Esophagus muscularis mucosa (tissue), 4 donors: Measurements from ENCODE around the gene KCNH3. TPM values are rescaled to one million over a fixed set of nuclear protein-coding genes. Genes with fewer than 3 reads are reported as not detected.

Source experiments
- DNase-seq: peaks from one replicate; pipeline ENCODE4 v3.0.0-alpha.2; 2017; ENCODE audit errors: extremely low spot score
- H3K27ac ChIP-seq, 4 donors: fragments of 200-600 bp; sonication (generic); replicated peaks in 1 of 4; 1 replicate in 3 of 4; 2 replicates in 1 of 4; pipeline ENCODE4 v1.5.1; 2016 to 2019; ENCODE audit warnings: mild to moderate bottlenecking in 1 of 4
- H3K27me3 ChIP-seq, 4 donors: fragments of 200-600 bp; sonication (generic); one replicate each; pipeline versions ENCODE4 v1.5.1 to v1.6.0; 2016 to 2019
- H3K36me3 ChIP-seq, 4 donors: fragments of 200-600 bp; sonication (generic); one replicate each; pipeline ENCODE4 v1.5.1; 2016 to 2019
- H3K4me1 ChIP-seq, 4 donors: fragments of 200-600 bp; sonication (generic); one replicate each; pipeline ENCODE4 v1.5.1; 2016 to 2019
- H3K4me3 ChIP-seq, 4 donors: fragments of 200-600 bp; sonication (generic); 1 replicate in 2 of 4; 2 replicates in 2 of 4; pipeline ENCODE4 v1.5.1; 2016 to 2019; ENCODE audit warnings: mild to moderate bottlenecking in 4 of 4, moderate library complexity in 1 of 4
- H3K9me3 ChIP-seq, 4 donors: fragments of 200-600 bp; sonication (generic); 1 replicate in 3 of 4; 2 replicates in 1 of 4; pipeline ENCODE4 v1.5.1; 2016 to 2019
- EP300 ChIP-seq: sonication (generic); formaldehyde crosslinking; IDR thresholded peaks from one replicate; pipeline ENCODE4 v1.6.1; 2017; ENCODE audit warnings: antibody characterized with exemption
- POLR2A ChIP-seq: fragments of 450-650 bp; IDR thresholded peaks from one replicate; pipeline ENCODE4 v1.6.1; 2017; ENCODE audit warnings: antibody characterized with exemption, moderate library complexity, mild to moderate bottlenecking, low read depth
- POLR2AphosphoS5 ChIP-seq, 2 donors: sonication (generic); formaldehyde crosslinking; IDR thresholded peaks; one replicate each; pipeline ENCODE4 v1.6.1; 2017; ENCODE audit warnings: antibody characterized with exemption in 2 of 2
- WGBS: methylation state at CpG from one replicate; pipeline ENCODE4 v1.1.5; 2018; 5-methylcytosine and 5-hydroxymethylcytosine counted together
- intact Hi-C: fragments of 100-400 bp; cut with DNase I; formaldehyde crosslinking; loops from one replicate; pipeline ENCODE4 v1.15.1; 2023
- total RNA-seq, 4 donors: library from RNA; depleted of rRNA; stranded (reverse); fragments of >200 nt; gene quantifications; one replicate each; pipeline versions ENCODE4 v1.1.0 to v1.2.1, GENCODE V29; 2016
- TF ChIP-seq, protein P1 (sequence below), 3 experiments: fragments of 200-600 bp in 2 of 3; fragments of 450-650 bp in 1 of 3; sonication (generic) in 2 of 3; IDR thresholded peaks; one replicate each; pipeline ENCODE4 v1.5.1; 2017 to 2019; ENCODE audit warnings: antibody characterized with exemption in 3 of 3, mild to moderate bottlenecking in 2 of 3, moderate library complexity in 1 of 3

KCNH3 gene
- total RNA-seq, 4 donors from 2014 or later: 0.34 to 0.66 (median 0.65) TPM; not detected in 1

DNA sequence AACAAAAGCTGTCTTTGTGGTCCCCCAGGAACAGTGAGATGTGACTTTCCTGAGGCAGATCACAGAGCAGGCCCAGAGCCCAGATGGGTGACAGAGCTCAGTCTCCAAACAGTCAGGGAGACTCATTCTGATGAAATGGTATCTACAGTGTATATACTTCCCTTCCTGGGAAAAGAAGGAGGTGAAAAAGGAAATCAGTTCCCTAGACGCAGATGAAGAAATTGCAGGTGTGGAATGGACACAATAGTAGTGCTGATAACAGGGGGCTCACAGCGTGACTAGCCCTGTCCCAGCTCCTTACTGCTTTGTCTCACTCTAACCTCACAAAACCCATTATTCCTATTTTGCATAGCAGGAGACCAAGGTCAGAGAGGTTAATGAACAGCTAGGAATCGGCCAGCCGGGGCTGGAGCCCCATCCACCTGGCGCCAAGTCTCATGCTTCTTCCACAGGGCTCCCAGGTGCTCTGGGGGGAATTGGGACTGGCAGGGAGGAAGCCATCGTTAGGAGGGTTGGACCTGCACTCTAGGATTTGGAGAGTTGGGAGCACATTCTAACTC, 11.9 kb downstream of the KCNH3 start:
- Histone ChIP-seq H3K4me3 (no peak overlapping the region), H3K27me3 (peaks cover 0 to 48% (median 5%) of the 10 kb centered on the region in 4 donors), H3K27ac (no peak overlapping the region), H3K4me1 (peaks cover 13 to 18% (median 16%) of the 10 kb centered on the region in 4 donors), H3K9me3 (no peaks in the 10 kb centered on the region), H3K36me3 (peaks cover 0 to 2% (median 1%) of the 10 kb centered on the region in 4 donors)
- TF ChIP-seq, protein P1, sequence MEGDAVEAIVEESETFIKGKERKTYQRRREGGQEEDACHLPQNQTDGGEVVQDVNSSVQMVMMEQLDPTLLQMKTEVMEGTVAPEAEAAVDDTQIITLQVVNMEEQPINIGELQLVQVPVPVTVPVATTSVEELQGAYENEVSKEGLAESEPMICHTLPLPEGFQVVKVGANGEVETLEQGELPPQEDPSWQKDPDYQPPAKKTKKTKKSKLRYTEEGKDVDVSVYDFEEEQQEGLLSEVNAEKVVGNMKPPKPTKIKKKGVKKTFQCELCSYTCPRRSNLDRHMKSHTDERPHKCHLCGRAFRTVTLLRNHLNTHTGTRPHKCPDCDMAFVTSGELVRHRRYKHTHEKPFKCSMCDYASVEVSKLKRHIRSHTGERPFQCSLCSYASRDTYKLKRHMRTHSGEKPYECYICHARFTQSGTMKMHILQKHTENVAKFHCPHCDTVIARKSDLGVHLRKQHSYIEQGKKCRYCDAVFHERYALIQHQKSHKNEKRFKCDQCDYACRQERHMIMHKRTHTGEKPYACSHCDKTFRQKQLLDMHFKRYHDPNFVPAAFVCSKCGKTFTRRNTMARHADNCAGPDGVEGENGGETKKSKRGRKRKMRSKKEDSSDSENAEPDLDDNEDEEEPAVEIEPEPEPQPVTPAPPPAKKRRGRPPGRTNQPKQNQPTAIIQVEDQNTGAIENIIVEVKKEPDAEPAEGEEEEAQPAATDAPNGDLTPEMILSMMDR (IDR thresholded peaks at IDR 0.05): no peak
- no peak for TF ChIP-seq POLR2A
- TF ChIP-seq POLR2AphosphoS5 (IDR thresholded peaks at IDR 0.05): no peak
- TF ChIP-seq EP300: no peak
- no peak for DNase-seq
- intact Hi-C loops: no loop called here
- 87% methylated on average over 6 of the region's 6 CpGs for WGBS

DNA sequence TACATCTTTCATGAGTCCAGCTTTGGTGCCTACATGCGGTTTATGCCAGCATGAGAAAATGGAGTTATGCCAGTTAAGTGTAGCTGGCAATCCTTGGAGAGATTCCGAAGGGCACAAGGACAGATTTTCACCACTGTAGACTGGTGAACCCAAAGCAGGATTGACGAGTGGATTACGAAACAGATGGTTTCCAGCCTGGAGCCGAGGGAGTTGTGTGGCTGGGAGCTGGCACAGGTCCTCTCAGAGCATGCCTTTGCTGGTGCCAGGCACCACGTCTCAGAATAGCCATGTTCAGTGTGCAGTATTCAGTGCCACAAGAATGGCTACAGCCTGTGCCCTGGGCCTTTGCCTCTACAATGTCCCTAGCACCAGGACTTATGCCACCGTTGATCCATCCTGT, 13.2 kb downstream of the KCNH3 start:
- 67% methylated on average over 6 of the region's 7 CpGs for WGBS
- Histone ChIP-seq H3K27ac (no peak overlapping the region), H3K27me3 (peaks cover 0 to 35% (median 5%) of the 10 kb centered on the region in 4 donors), H3K4me3 (no peak overlapping the region), H3K4me1 (peaks cover 13 to 18% (median 16%) of the 10 kb centered on the region in 4 donors), H3K36me3 (peaks cover 0 to 15% (median 13%) of the 10 kb centered on the region in 4 donors), H3K9me3 (no peaks in the 10 kb centered on the region)
- intact Hi-C loops: no loop called here
- TF ChIP-seq POLR2AphosphoS5 (IDR thresholded peaks at IDR 0.05): no peak
- no peak for TF ChIP-seq EP300
- TF ChIP-seq, protein P1 (IDR thresholded peaks at IDR 0.05): no peak
- no peak for TF ChIP-seq POLR2A
- no peak for DNase-seq

GRCh38 chr12:49552425-49552824, 13.6 kb downstream of the KCNH3 start:
- intact Hi-C loops: no loop called here
- no peak for DNase-seq
- TF ChIP-seq POLR2A (no peak), POLR2AphosphoS5 (IDR thresholded peaks at IDR 0.05) (no peak), EP300 (no peak)
- TF ChIP-seq, protein P1 (IDR thresholded peaks at IDR 0.05): no peak
- 46% methylated on average over 9 of the region's 9 CpGs for WGBS
- peaks cover 13 to 18% (median 16%) of the 10 kb centered on the region in 4 donors for H3K4me1 ChIP-seq
- no peak overlapping the region for H3K4me3 ChIP-seq
- H3K27ac ChIP-seq: no peak overlapping the region
- H3K27me3 ChIP-seq: peaks cover 0 to 31% (median 5%) of the 10 kb centered on the region in 4 donors
- H3K36me3 ChIP-seq: peaks cover 0 to 19% (median 18%) of the 10 kb centered on the region in 4 donors
- no peaks in the 10 kb centered on the region for H3K9me3 ChIP-seq

- TF ChIP-seq POLR2AphosphoS5 (IDR thresholded peaks at IDR 0.05) (no peak), POLR2A (no peak), EP300 (no peak)
- TF ChIP-seq, protein P1 (IDR thresholded peaks at IDR 0.05): no peak
- H3K27ac ChIP-seq: no peak overlapping the region
- intact Hi-C loops: no loop called here
- no peak overlapping the region for H3K4me3 ChIP-seq
- H3K4me1 ChIP-seq: peaks cover 13 to 18% (median 16%) of the 10 kb centered on the region in 4 donors
- H3K27me3 ChIP-seq: peaks cover 0 to 26% (median 5%) of the 10 kb centered on the region in 4 donors
- WGBS: 87% methylated on average over 7 of the region's 8 CpGs
- no peak for DNase-seq
- H3K9me3 ChIP-seq: no peaks in the 10 kb centered on the region
- peaks cover under 1 to 23% (median 22%) of the 10 kb centered on the region in 4 donors for H3K36me3 ChIP-seq
These were observed 14.1 kb downstream of the KCNH3 start for GRCh38 chr12:49552899-49553298.
